ENCODE measurements around the gene CIAPIN1.

Gene CIAPIN1

GRCh38 chr16:57447186-57447962, at the start of gene CIAPIN1, which contains the start of gene COQ9:
CIAPIN1 (minus strand) TSS chr16:57447385; CDS start chr16:57440928, 6,457 bp downstream.
COQ9 (plus strand) TSS chr16:57447479; CDS start chr16:57447506, 27 bp downstream.
- Histone ChIP-seq H3K4me1 (ENCODE audit: insufficient read depth, low read length) (peaks cover 24% of the 10 kb centered on the region), H3K9ac (ENCODE audit: low read length) (peak within 1 kb of the TSS; percentile 91)

GRCh38 chr16:57493767-57494166, 46.6 kb upstream of the CIAPIN1 start:
- no peak overlapping the region for H3K27ac ChIP-seq (ENCODE audit: low read depth, low read length)

More at GRCh38 chr16:57447186-57447962, at the start of gene CIAPIN1, which contains the start of gene COQ9:
- peak within 1 kb of the TSS; percentile 78 to 97 for H3K4me3 ChIP-seq (ENCODE audit: low read depth in 1 of 2, low read length in 2 of 2)
- H3K36me3 ChIP-seq (ENCODE audit: insufficient read depth, low read length) = peaks cover 14% of the 10 kb centered on the region
- peak within 1 kb of the TSS; percentile 97 for H3K27ac ChIP-seq (ENCODE audit: low read depth, low read length)
- no peaks in the 10 kb centered on the region for H3K9me3 ChIP-seq (ENCODE audit: low read length)
- H3K27me3 ChIP-seq (ENCODE audit: control insufficient read depth in 1 of 2, insufficient read depth in 2 of 2, low read length in 2 of 2) = no peaks in the 10 kb centered on the region

GRCh38 chr16:57489229-57489628, 42.0 kb upstream of the CIAPIN1 start:
- Histone ChIP-seq H3K9me3 (ENCODE audit: low read length) (no peaks in the 10 kb centered on the region), H3K4me1 (ENCODE audit: insufficient read depth, low read length) (peaks cover 16% of the 10 kb centered on the region), H3K27me3 (ENCODE audit: control insufficient read depth in 1 of 2, insufficient read depth in 2 of 2, low read length in 2 of 2) (no peaks in the 10 kb centered on the region), H3K4me3 (ENCODE audit: low read depth in 1 of 2, low read length in 2 of 2) (no peak overlapping the region), H3K9ac (ENCODE audit: low read length) (no peak overlapping the region), H3K27ac (ENCODE audit: low read depth, low read length) (no peak overlapping the region), H3K36me3 (ENCODE audit: insufficient read depth, low read length) (no peaks in the 10 kb centered on the region)

More at GRCh38 chr16:57493767-57494166, 46.6 kb upstream of the CIAPIN1 start:
- no peaks in the 10 kb centered on the region for H3K27me3 ChIP-seq (ENCODE audit: control insufficient read depth in 1 of 2, insufficient read depth in 2 of 2, low read length in 2 of 2)
- H3K9me3 ChIP-seq (ENCODE audit: low read length) = no peaks in the 10 kb centered on the region
- no peak overlapping the region for H3K4me3 ChIP-seq (ENCODE audit: low read depth in 1 of 2, low read length in 2 of 2)
- no peak overlapping the region for H3K9ac ChIP-seq (ENCODE audit: low read length)
- no peaks in the 10 kb centered on the region for H3K4me1 ChIP-seq (ENCODE audit: insufficient read depth, low read length)
- H3K36me3 ChIP-seq (ENCODE audit: insufficient read depth, low read length) = no peaks in the 10 kb centered on the region

GRCh38 chr16:57486858-57487834, 40.0 kb upstream of the CIAPIN1 start:
- Histone ChIP-seq H3K27me3 (ENCODE audit: control insufficient read depth in 1 of 2, insufficient read depth in 2 of 2, low read length in 2 of 2) (no peaks in the 10 kb centered on the region), H3K4me3 (ENCODE audit: low read depth in 1 of 2, low read length in 2 of 2) (peak overlapping the region; percentile 63 to 89), H3K27ac (ENCODE audit: low read depth, low read length) (no peak overlapping the region), H3K4me1 (ENCODE audit: insufficient read depth, low read length) (peaks cover 16% of the 10 kb centered on the region), H3K9me3 (ENCODE audit: low read length) (no peaks in the 10 kb centered on the region), H3K9ac (ENCODE audit: low read length) (no peak overlapping the region), H3K36me3 (ENCODE audit: insufficient read depth, low read length) (no peaks in the 10 kb centered on the region)

GRCh38 chr16:57485916-57486857, 39.0 kb upstream of the CIAPIN1 start, which contains the start of gene DOK4:
DOK4 (minus strand) TSS chr16:57486493; CDS start chr16:57479507, 6,986 bp downstream.
- Histone ChIP-seq H3K9ac (ENCODE audit: low read length) (peak within 1 kb of the TSS; percentile 50), H3K9me3 (ENCODE audit: low read length) (no peaks in the 10 kb centered on the region), H3K27ac (ENCODE audit: low read depth, low read length) (peak within 1 kb of the TSS; percentile 44), H3K4me3 (ENCODE audit: low read depth in 1 of 2, low read length in 2 of 2) (peak within 1 kb of the TSS; percentile 64 to 89), H3K36me3 (ENCODE audit: insufficient read depth, low read length) (no peaks in the 10 kb centered on the region), H3K27me3 (ENCODE audit: control insufficient read depth in 1 of 2, insufficient read depth in 2 of 2, low read length in 2 of 2) (no peaks in the 10 kb centered on the region), H3K4me1 (ENCODE audit: insufficient read depth, low read length) (peaks cover 16% of the 10 kb centered on the region)

GRCh38 chr16:57485091-57485915, 38.1 kb upstream of the CIAPIN1 start:
- Histone ChIP-seq H3K27ac (ENCODE audit: low read depth, low read length) (peak overlapping the region; percentile 44), H3K36me3 (ENCODE audit: insufficient read depth, low read length) (no peaks in the 10 kb centered on the region), H3K9me3 (ENCODE audit: low read length) (no peaks in the 10 kb centered on the region), H3K4me3 (ENCODE audit: low read depth in 1 of 2, low read length in 2 of 2) (peak overlapping the region; percentile 64 to 68), H3K4me1 (ENCODE audit: insufficient read depth, low read length) (peaks cover 21% of the 10 kb centered on the region), H3K27me3 (ENCODE audit: control insufficient read depth in 1 of 2, insufficient read depth in 2 of 2, low read length in 2 of 2) (no peaks in the 10 kb centered on the region), H3K9ac (ENCODE audit: low read length) (peak overlapping the region; percentile 50)

- Histone ChIP-seq H3K4me3 (ENCODE audit: low read depth in 1 of 2, low read length in 2 of 2) (no peak overlapping the region), H3K4me1 (ENCODE audit: insufficient read depth, low read length) (peaks cover 23% of the 10 kb centered on the region), H3K9ac (ENCODE audit: low read length) (no peak overlapping the region)
Measured at GRCh38 chr16:57484515-57485005, 37.4 kb upstream of the CIAPIN1 start.

GRCh38 chr16:57483725-57484514, 36.7 kb upstream of the CIAPIN1 start:
- Histone ChIP-seq H3K4me3 (ENCODE audit: low read depth in 1 of 2, low read length in 2 of 2) (no peak overlapping the region), H3K9me3 (ENCODE audit: low read length) (no peaks in the 10 kb centered on the region), H3K27me3 (ENCODE audit: control insufficient read depth in 1 of 2, insufficient read depth in 2 of 2, low read length in 2 of 2) (no peaks in the 10 kb centered on the region), H3K4me1 (ENCODE audit: insufficient read depth, low read length) (peaks cover 23% of the 10 kb centered on the region), H3K9ac (ENCODE audit: low read length) (no peak overlapping the region), H3K36me3 (ENCODE audit: insufficient read depth, low read length) (no peaks in the 10 kb centered on the region), H3K27ac (ENCODE audit: low read depth, low read length) (no peak overlapping the region)

More at GRCh38 chr16:57484515-57485005, 37.4 kb upstream of the CIAPIN1 start:
- Histone ChIP-seq H3K27ac (ENCODE audit: low read depth, low read length) (no peak overlapping the region), H3K9me3 (ENCODE audit: low read length) (no peaks in the 10 kb centered on the region), H3K27me3 (ENCODE audit: control insufficient read depth in 1 of 2, insufficient read depth in 2 of 2, low read length in 2 of 2) (no peaks in the 10 kb centered on the region), H3K36me3 (ENCODE audit: insufficient read depth, low read length) (no peaks in the 10 kb centered on the region)

- H3K4me1 ChIP-seq (ENCODE audit: insufficient read depth, low read length) = peaks cover 23% of the 10 kb centered on the region
- no peaks in the 10 kb centered on the region for H3K27me3 ChIP-seq (ENCODE audit: control insufficient read depth in 1 of 2, insufficient read depth in 2 of 2, low read length in 2 of 2)
- no peak overlapping the region for H3K9ac ChIP-seq (ENCODE audit: low read length)
Measured at GRCh38 chr16:57482845-57483545, 35.8 kb upstream of the CIAPIN1 start.

More at GRCh38 chr16:57482845-57483545, 35.8 kb upstream of the CIAPIN1 start:
- Histone ChIP-seq H3K9me3 (ENCODE audit: low read length) (no peaks in the 10 kb centered on the region), H3K4me3 (ENCODE audit: low read depth in 1 of 2, low read length in 2 of 2) (no peak overlapping the region), H3K36me3 (ENCODE audit: insufficient read depth, low read length) (no peaks in the 10 kb centered on the region), H3K27ac (ENCODE audit: low read depth, low read length) (no peak overlapping the region)

All from muscle layer of colon (tissue), 2 donors.